DND-41 (cell line): ENCODE data around the gene DENND1C.
A peak's percentile ranks its signal among the peaks of the same experiment; 100 is the strongest.

Experiments
- EZH2 ChIP-seq: IDR thresholded peaks from 3 replicates; pipeline ENCODE4 v1.6.1; 2012; ENCODE audit warnings: borderline replicate concordance, low read depth, mild to moderate bottlenecking, moderate library complexity, low read length, inconsistent platforms; ENCODE audit not compliant: severe bottlenecking
- TF ChIP-seq, protein P1 (sequence below): IDR thresholded peaks from 2 replicates; pipeline ENCODE4 v1.5.1; 2012; ENCODE audit warnings: borderline replicate concordance, low read length, moderate library complexity, mild to moderate bottlenecking; ENCODE audit not compliant: poor library complexity, severe bottlenecking; ENCODE audit errors: extremely low read depth

GRCh38 chr19:6481541-6482342, at the start of gene DENND1C:
- no peak for TF ChIP-seq EZH2
- TF ChIP-seq, protein P1, sequence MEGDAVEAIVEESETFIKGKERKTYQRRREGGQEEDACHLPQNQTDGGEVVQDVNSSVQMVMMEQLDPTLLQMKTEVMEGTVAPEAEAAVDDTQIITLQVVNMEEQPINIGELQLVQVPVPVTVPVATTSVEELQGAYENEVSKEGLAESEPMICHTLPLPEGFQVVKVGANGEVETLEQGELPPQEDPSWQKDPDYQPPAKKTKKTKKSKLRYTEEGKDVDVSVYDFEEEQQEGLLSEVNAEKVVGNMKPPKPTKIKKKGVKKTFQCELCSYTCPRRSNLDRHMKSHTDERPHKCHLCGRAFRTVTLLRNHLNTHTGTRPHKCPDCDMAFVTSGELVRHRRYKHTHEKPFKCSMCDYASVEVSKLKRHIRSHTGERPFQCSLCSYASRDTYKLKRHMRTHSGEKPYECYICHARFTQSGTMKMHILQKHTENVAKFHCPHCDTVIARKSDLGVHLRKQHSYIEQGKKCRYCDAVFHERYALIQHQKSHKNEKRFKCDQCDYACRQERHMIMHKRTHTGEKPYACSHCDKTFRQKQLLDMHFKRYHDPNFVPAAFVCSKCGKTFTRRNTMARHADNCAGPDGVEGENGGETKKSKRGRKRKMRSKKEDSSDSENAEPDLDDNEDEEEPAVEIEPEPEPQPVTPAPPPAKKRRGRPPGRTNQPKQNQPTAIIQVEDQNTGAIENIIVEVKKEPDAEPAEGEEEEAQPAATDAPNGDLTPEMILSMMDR: peak; percentile 38
